GM23338 (cell line): Measurements from ENCODE around the gene CUX1. TPM values are rescaled to one million over a fixed set of nuclear protein-coding genes. Genes with fewer than 3 reads are reported as not detected.

Experiments
- CREB1 ChIP-seq: fragments of 250-450 bp; sonication (Bioruptor Pico); IDR thresholded peaks from 2 replicates; pipeline ENCODE4 v1.5.0; 2020; ENCODE audit warnings: low read depth, mild to moderate bottlenecking, moderate library complexity
- EZH2phosphoT487 ChIP-seq: fragments of 200-600 bp; sonication (generic); IDR thresholded peaks from one replicate; pipeline ENCODE4 v1.8.1; 2018; ENCODE audit warnings: antibody characterized with exemption; ENCODE audit not compliant: unreplicated experiment
- NANOG ChIP-seq: IDR thresholded peaks from 2 replicates; pipeline ENCODE4 v1.6.1; 2016; ENCODE audit warnings: antibody characterized with exemption, borderline replicate concordance
- polyA plus RNA-seq: library from polyadenylated mRNA; unstranded; fragments of >200 nt; fragmentation: Nextera tagmentation; extraction: Ambion mirVana; gene quantifications from 2 replicates; pipeline ENCODE4 v1.2.1, GENCODE V29; 2016
- total RNA-seq: library from RNA; depleted of rRNA; stranded (reverse); fragments of >200 nt; shearing (Covaris generic); gene quantifications from 2 replicates; pipeline ENCODE4 v1.2.3, GENCODE V29; 2014
- TF ChIP-seq, protein P1 (sequence below): fragments of 250-450 bp; sonication (Bioruptor Pico); IDR thresholded peaks from 2 replicates; pipeline ENCODE4 v1.5.0; 2020; ENCODE audit warnings: mild to moderate bottlenecking, moderate library complexity
- TF ChIP-seq, protein P2 (sequence below), 2 experiments: fragments of 200-600 bp in 1 of 2; sonication (generic) in 1 of 2; conservative IDR thresholded peaks; 2 replicates each; pipeline versions ENCODE4 v1.5.1 to v1.6.1; 2016 to 2017; ENCODE audit warnings: antibody characterized with exemption in 2 of 2, low read depth in 2 of 2, mild to moderate bottlenecking in 2 of 2, moderate library complexity in 1 of 2
- TF ChIP-seq, protein P3 (sequence below): IDR thresholded peaks from one replicate; pipeline ENCODE4 v1.6.1; 2018; ENCODE audit warnings: antibody characterized with exemption; ENCODE audit not compliant: unreplicated experiment

CUX1 gene
- total and polyA plus RNA-seq, 2 experiments from 2014 or later = 49.9 to 64.0 TPM

DNA sequence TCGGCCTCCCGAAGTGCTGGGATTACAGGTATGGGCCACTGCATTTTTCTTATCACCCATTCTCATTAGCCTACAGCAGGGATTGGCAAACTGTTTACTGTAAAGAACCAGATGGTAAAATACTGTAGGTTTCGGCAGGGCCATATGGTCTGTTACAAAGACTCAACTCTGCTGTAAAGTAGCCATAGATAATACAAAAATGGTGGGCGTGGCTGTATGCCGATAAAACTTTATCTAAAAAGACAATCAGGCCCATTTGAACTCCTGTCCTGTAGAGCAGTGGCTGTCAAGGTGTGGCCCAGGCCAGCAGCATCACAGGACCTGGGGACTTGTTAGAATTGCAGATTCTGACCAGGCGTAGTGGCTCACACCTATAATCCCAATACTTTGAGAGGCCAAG, 134.3 kb downstream of the CUX1 start (continued):
- TF ChIP-seq, protein P1, sequence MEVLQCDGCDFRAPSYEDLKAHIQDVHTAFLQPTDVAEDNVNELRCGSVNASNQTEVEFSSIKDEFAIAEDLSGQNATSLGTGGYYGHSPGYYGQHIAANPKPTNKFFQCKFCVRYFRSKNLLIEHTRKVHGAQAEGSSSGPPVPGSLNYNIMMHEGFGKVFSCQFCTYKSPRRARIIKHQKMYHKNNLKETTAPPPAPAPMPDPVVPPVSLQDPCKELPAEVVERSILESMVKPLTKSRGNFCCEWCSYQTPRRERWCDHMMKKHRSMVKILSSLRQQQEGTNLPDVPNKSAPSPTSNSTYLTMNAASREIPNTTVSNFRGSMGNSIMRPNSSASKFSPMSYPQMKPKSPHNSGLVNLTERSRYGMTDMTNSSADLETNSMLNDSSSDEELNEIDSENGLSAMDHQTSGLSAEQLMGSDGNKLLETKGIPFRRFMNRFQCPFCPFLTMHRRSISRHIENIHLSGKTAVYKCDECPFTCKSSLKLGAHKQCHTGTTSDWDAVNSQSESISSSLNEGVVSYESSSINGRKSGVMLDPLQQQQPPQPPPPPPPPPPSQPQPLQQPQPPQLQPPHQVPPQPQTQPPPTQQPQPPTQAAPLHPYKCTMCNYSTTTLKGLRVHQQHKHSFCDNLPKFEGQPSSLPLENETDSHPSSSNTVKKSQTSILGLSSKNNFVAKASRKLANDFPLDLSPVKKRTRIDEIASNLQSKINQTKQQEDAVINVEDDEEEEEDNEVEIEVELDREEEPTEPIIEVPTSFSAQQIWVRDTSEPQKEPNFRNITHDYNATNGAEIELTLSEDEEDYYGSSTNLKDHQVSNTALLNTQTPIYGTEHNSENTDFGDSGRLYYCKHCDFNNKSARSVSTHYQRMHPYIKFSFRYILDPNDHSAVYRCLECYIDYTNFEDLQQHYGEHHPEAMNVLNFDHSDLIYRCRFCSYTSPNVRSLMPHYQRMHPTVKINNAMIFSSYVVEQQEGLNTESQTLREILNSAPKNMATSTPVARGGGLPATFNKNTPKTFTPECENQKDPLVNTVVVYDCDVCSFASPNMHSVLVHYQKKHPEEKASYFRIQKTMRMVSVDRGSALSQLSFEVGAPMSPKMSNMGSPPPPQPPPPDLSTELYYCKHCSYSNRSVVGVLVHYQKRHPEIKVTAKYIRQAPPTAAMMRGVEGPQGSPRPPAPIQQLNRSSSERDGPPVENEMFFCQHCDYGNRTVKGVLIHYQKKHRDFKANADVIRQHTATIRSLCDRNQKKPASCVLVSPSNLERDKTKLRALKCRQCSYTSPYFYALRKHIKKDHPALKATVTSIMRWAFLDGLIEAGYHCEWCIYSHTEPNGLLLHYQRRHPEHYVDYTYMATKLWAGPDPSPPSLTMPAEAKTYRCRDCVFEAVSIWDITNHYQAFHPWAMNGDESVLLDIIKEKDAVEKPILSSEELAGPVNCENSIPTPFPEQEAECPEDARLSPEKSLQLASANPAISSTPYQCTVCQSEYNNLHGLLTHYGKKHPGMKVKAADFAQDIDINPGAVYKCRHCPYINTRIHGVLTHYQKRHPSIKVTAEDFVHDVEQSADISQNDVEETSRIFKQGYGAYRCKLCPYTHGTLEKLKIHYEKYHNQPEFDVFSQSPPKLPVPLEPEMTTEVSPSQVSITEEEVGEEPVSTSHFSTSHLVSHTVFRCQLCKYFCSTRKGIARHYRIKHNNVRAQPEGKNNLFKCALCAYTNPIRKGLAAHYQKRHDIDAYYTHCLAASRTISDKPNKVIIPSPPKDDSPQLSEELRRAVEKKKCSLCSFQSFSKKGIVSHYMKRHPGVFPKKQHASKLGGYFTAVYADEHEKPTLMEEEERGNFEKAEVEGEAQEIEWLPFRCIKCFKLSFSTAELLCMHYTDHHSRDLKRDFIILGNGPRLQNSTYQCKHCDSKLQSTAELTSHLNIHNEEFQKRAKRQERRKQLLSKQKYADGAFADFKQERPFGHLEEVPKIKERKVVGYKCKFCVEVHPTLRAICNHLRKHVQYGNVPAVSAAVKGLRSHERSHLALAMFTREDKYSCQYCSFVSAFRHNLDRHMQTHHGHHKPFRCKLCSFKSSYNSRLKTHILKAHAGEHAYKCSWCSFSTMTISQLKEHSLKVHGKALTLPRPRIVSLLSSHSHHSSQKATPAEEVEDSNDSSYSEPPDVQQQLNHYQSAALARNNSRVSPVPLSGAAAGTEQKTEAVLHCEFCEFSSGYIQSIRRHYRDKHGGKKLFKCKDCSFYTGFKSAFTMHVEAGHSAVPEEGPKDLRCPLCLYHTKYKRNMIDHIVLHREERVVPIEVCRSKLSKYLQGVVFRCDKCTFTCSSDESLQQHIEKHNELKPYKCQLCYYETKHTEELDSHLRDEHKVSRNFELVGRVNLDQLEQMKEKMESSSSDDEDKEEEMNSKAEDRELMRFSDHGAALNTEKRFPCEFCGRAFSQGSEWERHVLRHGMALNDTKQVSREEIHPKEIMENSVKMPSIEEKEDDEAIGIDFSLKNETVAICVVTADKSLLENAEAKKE (CRISPR knock-in tag) = no peak
- no peak for TF ChIP-seq NANOG
- no peak for TF ChIP-seq EZH2phosphoT487
- TF ChIP-seq, protein P2, sequence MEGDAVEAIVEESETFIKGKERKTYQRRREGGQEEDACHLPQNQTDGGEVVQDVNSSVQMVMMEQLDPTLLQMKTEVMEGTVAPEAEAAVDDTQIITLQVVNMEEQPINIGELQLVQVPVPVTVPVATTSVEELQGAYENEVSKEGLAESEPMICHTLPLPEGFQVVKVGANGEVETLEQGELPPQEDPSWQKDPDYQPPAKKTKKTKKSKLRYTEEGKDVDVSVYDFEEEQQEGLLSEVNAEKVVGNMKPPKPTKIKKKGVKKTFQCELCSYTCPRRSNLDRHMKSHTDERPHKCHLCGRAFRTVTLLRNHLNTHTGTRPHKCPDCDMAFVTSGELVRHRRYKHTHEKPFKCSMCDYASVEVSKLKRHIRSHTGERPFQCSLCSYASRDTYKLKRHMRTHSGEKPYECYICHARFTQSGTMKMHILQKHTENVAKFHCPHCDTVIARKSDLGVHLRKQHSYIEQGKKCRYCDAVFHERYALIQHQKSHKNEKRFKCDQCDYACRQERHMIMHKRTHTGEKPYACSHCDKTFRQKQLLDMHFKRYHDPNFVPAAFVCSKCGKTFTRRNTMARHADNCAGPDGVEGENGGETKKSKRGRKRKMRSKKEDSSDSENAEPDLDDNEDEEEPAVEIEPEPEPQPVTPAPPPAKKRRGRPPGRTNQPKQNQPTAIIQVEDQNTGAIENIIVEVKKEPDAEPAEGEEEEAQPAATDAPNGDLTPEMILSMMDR (conservative IDR thresholded peaks at IDR 0.05; ENCODE audit: low read depth in 2 of 2) = no peak
- no peak for TF ChIP-seq CREB1 (CRISPR knock-in tag)
- TF ChIP-seq, protein P3, sequence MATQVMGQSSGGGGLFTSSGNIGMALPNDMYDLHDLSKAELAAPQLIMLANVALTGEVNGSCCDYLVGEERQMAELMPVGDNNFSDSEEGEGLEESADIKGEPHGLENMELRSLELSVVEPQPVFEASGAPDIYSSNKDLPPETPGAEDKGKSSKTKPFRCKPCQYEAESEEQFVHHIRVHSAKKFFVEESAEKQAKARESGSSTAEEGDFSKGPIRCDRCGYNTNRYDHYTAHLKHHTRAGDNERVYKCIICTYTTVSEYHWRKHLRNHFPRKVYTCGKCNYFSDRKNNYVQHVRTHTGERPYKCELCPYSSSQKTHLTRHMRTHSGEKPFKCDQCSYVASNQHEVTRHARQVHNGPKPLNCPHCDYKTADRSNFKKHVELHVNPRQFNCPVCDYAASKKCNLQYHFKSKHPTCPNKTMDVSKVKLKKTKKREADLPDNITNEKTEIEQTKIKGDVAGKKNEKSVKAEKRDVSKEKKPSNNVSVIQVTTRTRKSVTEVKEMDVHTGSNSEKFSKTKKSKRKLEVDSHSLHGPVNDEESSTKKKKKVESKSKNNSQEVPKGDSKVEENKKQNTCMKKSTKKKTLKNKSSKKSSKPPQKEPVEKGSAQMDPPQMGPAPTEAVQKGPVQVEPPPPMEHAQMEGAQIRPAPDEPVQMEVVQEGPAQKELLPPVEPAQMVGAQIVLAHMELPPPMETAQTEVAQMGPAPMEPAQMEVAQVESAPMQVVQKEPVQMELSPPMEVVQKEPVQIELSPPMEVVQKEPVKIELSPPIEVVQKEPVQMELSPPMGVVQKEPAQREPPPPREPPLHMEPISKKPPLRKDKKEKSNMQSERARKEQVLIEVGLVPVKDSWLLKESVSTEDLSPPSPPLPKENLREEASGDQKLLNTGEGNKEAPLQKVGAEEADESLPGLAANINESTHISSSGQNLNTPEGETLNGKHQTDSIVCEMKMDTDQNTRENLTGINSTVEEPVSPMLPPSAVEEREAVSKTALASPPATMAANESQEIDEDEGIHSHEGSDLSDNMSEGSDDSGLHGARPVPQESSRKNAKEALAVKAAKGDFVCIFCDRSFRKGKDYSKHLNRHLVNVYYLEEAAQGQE = no peak
